SW480 (cell line): Measurements from ENCODE around the gene RASSF9.

ENCODE experiments used
- DNase-seq: peaks from one replicate; pipeline ENCODE4 v3.0.0-alpha.2; 2016; ENCODE audit warnings: low spot score

Gene RASSF9

GRCh38 chr12:85821206-85821605 lies 15.0 kb downstream of the RASSF9 start:
- DNase-seq: no peak

DNA sequence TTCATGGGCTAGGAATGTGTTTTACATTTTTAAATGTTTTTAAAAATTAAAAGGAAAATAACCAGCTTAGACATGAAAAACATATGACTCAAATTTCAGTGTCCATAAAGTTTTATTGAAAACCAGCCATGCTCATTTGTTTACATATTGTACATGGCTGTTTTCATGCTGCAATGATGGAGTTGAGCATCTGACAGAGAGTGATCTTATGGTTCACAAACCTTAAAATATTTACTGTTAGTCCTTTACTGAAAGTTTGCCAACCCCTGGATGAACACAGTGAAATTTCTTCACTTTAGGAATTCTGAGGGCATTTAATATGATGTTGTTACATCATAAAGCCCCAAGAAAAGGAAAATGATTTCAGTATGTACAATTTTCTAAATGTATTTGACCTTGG lies 16.1 kb downstream of the RASSF9 start:
- DNase-seq: no peak

- DNase-seq: no peak
These were observed 21.5 kb downstream of the RASSF9 start for GRCh38 chr12:85814741-85815140.

- DNase-seq: no peak
These were observed 22.1 kb downstream of the RASSF9 start for GRCh38 chr12:85814071-85814470.

- no peak for DNase-seq
These were observed 26.7 kb downstream of the RASSF9 start for GRCh38 chr12:85809500-85809899.

- DNase-seq: no peak
These were observed 28.5 kb downstream of the RASSF9 start for GRCh38 chr12:85807730-85808129.

GRCh38 chr12:85805654-85806053 lies 30.6 kb downstream of the RASSF9 start:
- no peak for DNase-seq

GRCh38 chr12:85804663-85805062 lies 31.5 kb downstream of the RASSF9 start:
- DNase-seq: no peak

DNA sequence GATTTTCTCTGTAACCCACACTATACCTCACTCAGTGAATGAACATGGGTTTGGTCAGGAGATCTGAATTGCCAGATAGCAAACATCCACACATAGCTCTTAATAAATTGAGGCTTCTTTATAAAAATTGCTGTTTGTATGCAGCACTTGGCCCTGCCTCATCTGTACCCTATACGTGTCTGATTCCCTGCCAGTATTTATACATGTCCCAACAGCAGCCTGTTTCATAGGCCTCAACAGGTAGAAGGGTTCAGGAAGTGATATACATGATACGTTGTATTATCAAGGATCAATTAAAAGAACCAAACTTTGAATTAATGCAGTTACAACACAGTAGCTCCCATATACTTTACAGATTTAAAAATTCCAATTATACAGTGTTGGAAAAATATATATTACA lies 32.3 kb downstream of the RASSF9 start:
- no peak for DNase-seq

- DNase-seq: no peak
These were observed 33.0 kb downstream of the RASSF9 start for GRCh38 chr12:85803231-85803630.

- DNase-seq: no peak
These were observed 38.1 kb downstream of the RASSF9 start for GRCh38 chr12:85798122-85798521.

DNA sequence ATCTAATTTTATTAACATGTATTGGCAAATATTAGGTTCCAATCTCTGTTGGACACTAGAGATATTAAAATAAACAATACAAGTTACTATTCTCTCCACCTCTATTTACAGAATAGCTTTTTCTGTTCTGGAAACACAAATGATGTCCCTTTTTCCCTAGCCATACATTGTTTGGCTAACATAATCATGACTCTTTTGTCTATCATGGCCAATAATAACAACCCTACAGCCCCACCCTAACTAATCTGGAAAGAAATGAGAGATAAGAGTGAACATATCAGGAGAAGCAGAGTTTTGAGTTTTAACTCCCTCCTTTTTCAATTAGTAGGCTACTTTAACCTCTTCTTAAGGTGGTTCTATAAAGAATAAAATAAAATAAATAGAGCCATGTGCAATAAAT lies 40.2 kb downstream of the RASSF9 start:
- no peak for DNase-seq

GRCh38 chr12:85794531-85794930 lies 41.7 kb downstream of the RASSF9 start:
- no peak for DNase-seq

GRCh38 chr12:85784096-85784720 lies 52.0 kb downstream of the RASSF9 start:
- no peak for DNase-seq

DNA sequence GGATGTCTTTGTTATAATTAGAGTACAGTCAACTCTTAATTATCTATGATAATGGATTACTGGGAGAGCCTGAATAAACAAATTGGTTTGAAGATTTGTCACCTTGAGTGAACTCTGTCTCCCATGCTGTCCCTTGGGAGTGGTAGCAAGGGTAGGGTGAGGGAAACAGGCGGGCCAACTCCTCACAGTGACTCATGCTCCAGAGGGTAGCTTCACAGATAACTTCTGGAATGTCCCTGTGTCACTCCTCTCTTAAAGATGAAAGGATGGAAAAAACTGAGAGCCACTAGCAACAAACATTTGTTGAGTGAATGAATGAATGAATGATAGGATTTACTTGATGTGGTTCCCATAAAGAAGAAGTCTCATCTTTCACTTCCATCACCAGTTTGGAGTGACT lies 53.5 kb downstream of the RASSF9 start:
- DNase-seq: peak; percentile 62

GRCh38 chr12:85781766-85782165 lies 54.4 kb downstream of the RASSF9 start:
- no peak for DNase-seq

DNA sequence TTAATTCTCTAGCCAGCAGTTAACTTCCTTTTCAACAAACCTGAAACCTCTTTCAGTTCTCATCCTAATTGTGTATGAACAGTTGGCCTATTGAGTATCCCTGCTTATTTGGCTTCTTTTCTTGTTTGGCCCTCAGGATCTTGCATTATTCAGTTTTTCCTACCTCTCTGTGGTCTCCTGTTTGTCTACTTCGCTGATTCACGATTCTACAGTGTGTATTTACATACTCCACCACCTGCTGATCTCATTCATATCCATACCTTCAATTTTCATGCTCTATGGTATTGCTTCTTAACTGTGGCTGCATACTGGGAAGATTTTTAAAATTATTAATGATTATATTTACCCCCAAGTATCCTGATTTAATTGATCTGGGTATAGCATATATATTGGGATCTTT lies 56.4 kb downstream of the RASSF9 start:
- no peak for DNase-seq

DNA sequence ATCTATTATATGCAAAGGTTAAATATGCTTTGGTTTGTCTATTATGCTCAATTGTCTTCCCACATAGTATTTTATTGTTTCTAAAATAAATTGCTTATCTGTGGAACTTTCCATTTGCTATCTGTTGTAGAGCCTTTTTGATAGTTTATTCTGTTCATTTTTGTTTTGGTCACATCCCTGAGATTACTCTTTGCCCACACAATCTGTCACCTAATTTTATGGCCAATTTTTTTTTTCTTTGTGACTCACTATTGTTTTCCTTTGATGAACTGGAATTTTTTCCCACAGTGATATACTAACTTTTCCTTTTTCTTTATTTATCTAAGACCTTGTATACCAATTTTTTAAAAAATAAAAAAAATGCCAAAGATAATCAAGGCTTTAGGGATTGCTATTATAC lies 61.1 kb downstream of the RASSF9 start:
- DNase-seq: no peak

- no peak for DNase-seq
These were observed 70.7 kb downstream of the RASSF9 start for GRCh38 chr12:85765453-85765869.

GRCh38 chr12:85759623-85760022 lies 76.6 kb downstream of the RASSF9 start:
- DNase-seq: no peak

DNA sequence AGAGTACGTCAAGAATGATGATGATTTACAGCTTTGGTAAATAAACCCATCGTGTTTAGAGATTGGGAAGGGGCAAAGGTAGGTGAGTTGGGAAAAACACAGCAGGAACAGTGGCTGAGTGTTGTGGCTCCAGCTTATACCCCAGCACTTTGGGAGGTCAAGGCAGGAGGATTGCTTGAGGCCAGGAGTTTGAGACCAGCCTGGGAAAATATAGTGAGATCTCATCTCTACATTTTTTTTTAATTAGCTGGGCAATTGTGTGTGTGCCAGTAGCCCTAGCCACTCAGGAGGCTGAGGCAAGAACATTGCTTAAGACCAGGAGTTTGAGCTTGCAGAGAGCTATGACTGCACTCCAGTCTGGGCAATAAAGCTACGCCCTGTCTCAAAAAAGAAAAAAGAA lies 77.1 kb downstream of the RASSF9 start:
- DNase-seq: no peak

GRCh38 chr12:85755760-85756159 lies 80.4 kb downstream of the RASSF9 start:
- DNase-seq: no peak
